ENCODE data around the gene NINJ2.

Gene NINJ2

DNA sequence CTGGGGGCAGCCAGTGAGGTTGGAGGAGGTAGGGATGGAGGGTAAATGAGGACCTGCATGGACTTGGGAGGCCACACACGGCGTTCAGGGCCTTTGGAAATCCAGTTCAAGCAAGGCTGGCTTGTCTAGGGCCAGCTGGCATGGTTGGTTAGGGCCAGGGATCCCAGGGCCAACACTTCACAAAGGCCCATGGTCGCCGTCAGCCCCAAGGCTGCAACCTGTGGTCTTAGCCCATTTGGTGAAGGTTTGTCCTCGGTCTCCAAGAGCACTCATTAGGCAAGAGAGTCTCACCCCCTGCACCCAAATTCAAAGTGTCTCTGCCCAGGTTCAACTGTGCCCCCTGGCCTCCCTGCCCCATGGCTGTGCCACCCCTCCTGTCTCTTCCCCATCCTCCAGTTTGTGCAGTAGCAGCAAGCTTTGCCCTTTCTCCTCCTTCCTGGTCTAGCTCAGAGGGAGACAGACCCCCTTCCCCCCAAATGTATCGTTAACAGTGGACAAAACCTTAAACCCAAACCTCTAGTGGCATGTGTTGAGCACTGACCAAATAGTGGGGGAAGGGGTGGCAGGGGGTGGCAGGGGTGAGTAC is 94.1 kb downstream of the NINJ2 start:
- DNase-seq (ENCODE audit: low spot score) = no peak

DNA sequence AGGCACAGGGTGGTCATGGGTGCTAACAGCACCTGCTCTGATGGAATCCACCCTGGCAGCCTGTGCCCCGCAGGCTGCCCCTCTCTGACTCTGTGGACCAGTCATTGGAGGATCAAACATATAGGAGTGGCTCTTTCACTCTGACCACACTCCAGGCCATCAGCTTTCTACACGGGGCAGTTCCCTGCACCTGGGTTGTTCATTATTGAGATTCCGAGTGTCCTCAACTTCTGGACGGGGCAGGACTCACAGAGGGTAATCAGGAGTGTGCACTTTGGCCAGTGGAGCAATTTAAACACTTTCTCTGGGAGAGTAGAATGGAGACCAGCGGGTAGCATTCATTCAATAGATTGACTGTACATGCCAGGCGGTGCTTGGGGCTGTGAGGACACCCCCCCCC is 94.8 kb downstream of the NINJ2 start:
- no peak for DNase-seq (ENCODE audit: low spot score)

GRCh38 chr12:565589-566105 is 97.6 kb downstream of the NINJ2 start:
- DNase-seq (ENCODE audit: low spot score) = no peak

GRCh38 chr12:565161-565560 is 98.1 kb downstream of the NINJ2 start:
- no peak for DNase-seq (ENCODE audit: low spot score)

DNA sequence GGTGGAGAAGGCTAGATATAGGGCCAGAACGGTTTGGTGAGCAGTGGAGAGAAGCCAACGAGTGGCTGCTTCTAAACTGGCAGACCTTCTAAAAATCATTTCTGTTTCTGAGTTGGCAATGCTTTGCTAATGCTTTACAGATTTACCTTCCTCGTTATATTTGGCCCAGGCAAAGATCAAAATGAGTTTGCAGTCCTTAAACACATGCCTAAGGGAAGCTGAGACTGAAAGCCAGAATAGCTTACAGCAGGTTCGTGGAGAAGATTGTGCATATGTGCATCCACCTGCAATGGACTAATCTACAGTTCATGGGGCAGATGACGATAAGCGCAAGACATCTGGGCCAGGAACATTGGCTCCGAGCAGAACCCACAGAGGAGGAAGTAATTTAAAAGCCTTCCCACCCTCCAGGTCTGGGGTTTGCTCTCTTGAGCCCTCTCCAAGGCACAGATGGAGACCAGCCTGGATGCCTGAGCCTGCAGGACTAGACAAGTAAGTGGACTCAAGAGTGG is 99.4 kb downstream of the NINJ2 start:
- no peak for DNase-seq (ENCODE audit: low spot score)

DNA sequence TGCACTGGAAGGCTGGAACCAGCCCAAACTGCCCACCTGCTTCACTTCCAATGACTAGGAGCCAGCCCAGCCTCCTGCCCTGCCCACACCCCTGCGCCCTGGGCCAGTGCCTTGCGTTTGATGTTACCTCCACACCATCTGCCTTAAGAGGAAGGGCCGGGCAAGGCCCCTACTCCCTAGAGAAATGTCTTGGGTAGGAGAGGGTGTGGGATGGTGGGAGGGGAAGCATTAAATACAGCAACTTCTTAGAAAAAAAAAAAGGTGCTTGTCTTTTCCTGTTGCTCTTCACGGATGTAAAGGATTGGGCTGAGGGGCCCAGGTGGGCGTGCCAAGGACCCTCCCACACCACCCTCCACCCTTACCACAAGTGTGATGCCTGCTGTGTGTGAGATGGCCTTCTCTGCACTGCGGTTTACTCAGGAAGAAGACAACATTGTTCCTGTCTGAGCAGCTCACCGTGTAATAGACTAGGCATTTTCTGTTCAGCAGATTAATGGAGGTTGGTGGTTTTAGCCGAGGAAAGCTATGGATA is 99.9 kb downstream of the NINJ2 start:
- DNase-seq (ENCODE audit: low spot score) = peak; percentile 18

DNA sequence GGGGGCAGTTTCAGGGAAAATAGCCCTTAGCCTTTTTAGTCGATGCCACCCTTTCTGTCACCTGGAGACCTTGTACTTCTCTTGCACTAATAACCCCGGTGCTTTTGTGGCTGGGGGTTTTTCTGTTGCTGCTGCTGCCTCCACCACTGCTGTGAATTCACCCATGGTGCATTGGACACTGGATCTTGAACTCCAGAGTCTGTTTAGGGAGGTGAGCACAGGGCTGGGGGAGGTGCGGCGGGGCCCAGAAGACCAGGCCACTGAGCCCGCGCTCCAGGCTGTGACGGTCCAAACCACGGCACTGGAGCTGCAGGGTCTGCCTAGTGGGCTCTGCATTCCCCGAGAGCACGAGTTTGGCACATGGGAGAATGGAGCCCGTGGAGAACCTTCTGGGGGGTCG is 100.6 kb downstream of the NINJ2 start:
- no peak for DNase-seq (ENCODE audit: low spot score)

DNA sequence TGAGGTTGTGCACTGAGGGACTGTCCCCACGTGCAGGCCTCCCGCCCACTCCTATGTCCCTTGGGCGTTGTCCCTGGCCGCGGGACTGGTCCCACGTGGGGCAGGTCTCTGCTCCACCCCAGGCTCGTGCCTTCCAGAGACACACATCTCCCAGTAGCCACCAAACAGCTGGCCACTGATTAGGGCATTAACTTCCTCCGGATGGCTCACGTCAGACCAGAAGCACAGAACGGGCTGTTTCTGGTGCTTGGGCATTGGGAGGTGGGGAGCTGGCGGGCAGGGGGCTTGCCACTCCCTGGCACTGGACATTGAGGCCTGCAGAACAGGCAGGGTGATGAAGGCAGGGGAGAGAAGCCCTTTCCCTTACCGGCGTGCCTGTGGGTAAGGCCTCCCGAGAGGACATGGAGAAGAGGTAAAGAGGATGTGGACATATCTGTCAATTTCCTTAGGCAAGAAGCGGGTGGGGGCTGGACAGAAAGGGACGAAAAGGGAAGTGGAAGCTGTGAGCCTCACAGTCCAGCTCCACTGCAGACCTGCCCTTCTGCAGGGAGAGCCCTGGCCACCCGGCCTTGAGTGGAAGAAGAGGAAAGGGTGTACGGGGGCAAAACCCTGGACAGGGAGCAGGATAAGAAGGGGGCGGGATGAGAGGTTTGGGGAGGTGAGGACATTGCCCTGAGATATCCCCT is 101.2 kb downstream of the NINJ2 start:
- DNase-seq (ENCODE audit: low spot score) = no peak

- DNase-seq (ENCODE audit: low spot score) = no peak
Measured at GRCh38 chr12:561391-561705, 101.9 kb downstream of the NINJ2 start.

GRCh38 chr12:560691-561390 is 102.4 kb downstream of the NINJ2 start:
- no peak for DNase-seq (ENCODE audit: low spot score)

DNA sequence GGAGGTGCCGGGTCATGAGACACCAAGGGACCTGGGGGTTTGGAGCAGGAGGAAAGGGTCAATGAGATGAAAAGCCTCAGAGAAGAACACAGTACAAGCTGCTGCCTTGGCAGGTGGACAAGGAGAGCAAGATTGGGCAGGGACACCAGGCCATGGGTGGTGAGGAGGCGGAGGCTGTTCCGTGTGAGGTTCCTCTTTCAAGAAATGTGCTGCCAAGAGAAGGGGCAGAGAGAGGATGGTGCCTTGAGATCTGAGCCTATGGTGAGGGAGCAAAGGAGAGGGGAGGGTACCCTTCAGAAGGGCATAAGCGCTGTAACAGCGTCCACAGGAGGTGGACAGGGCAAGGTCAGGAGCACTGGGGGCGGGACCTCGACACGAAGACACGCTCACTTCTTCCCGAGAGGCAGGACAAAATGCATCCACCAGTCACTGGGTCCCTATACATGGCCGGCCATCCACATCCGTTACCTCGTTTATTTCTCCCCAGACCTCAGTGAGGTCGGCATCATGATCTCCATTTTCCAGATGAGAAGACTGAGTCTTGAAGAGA is 103.3 kb downstream of the NINJ2 start:
- no peak for DNase-seq (ENCODE audit: low spot score)

GRCh38 chr12:559208-559905 is 103.9 kb downstream of the NINJ2 start:
- DNase-seq (ENCODE audit: low spot score) = no peak

DNA sequence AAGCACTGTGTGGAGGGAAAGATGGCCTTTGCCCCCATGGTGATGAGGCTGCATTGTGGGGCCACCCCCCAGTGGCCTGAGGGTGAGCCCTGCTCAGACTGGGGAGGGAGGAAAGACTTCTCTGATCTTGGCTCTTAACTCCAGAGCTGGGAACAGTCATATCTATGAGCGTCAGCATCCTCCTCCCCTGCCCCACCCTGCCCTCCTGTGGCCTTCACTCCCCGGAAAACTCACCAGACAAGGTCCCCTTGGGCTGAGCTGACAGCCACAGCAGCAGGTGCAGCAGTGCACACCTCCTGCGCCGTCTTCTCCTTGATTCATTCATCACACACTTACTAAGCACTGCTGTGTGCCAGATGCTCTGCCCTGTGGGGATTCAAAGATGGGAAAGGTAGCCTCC is 104.7 kb downstream of the NINJ2 start:
- DNase-seq (ENCODE audit: low spot score) = no peak

DNA sequence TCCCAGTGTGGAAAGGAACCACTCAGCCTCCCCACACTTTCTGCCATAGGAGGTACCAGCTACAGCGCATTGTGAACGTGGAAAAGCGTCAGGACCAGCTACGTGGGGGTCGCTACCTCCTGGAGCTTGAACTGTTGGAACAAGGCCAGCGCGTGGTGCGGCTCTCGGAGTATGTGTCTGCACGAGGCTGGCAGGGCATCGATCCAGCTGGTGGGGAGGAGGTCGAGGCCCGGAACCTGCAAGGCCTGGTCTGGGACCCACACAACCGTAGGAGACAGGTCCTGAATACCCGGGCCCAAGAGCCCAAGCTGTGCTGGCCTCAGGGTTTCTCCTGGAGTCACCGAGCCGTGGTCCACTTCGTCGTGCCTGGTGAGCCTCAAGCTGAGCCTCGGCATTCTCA is 106.7 kb downstream of the NINJ2 start:
- DNase-seq (ENCODE audit: low spot score) = no peak

DNA sequence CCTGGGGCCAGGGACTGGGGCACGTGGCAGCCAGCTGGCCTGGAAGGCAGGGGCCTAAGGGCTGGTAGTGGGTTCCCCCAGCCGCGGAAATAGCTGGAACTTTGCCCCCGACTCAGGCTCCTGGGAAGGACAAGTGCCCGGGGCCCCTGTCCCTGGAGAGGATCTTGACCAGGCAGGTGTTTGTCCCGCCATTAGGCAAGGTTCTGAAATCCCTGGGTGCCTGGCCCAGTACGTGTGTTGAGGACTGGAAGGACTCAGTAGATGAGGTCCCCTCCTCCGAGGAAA is 109.3 kb downstream of the NINJ2 start:
- DNase-seq (ENCODE audit: low spot score) = no peak

GRCh38 chr12:553216-554000 is 109.8 kb downstream of the NINJ2 start:
- DNase-seq (ENCODE audit: low spot score) = no peak

DNA sequence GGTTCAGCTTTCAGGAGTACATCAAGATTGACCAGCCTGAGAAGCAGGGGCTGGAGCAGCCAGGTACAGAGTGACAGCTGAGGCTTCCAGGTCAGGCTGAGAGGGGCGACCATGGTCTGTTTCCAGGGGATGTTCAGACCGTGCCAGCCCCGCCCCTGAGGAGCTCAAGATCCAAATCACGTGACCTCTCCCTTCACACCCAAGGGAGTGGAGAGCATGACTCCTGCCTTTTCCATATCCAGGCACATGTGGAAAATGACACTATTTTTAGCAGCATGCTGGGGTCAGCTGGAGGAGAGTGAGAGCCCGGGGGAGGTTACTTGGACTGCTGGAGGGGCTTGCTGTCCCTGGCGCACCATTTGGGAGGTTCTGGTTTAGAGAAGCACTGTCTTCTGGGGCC is 110.8 kb downstream of the NINJ2 start:
- no peak for DNase-seq (ENCODE audit: low spot score)

DNA sequence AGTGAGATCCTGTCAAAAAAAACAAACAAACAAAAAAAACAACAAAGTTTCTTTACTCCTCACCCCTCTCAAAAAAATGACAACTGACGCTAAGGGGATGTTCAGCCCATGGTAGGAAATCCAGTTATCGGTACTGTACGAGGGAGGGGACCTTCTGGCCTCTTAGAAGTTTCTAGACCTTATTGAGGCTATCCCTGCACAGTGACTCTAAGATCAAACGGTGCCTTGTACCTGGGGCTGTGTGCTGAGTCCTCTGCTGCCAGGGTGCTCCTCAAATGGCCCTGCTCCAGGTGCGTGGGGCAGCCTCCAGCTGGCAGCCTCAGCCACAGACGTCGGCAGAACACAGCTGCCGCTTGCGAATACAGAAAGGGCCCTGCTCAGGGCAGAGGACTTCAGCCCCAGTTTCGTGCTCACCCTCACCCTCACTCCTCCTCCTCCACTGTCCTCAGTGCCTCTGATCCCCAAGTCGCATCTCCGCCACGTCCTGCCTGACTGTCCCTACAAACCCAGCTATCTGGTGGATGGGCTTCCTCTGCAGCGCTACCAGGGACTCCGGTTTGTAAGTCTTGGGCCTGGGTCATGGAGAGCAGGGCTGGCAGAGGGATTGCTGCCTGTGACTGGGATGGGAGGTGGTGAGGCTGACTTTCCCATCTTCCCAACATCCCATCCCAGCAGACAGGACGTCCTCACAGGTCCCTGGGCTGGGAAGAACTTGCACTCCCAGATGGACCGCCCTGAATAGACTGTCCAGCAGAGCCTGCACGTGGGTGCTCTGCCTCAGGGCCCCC is 112.6 kb downstream of the NINJ2 start:
- no peak for DNase-seq (ENCODE audit: low spot score)

DNA sequence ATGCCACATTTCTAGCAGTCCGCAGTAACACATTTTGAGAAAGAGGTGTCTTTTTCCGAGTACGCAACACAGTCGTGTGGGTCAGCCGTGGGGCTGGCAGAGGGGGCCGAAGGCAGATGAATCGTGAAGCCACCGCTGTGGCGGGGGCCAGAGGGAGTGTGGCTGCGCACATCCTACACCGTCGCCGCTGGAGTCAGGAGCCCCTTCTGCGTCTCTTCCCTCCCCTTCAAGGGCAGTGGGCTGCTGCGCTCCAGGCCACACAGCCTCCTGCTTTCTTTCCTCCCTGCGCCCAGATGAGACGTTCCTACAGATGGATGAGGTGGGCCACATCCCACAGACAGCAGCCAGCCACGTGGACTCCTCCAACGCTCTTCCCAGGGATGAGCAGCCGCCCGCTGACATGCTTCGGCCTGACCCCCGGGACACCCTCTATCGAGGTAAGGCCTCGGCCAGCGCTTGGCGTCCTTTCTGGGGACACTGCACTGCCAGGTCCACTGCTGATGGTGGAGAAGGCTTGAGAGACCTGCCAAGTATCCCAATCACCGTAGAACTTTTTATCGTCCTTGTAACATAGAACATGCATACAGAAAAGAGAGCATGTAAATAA is 113.7 kb downstream of the NINJ2 start:
- no peak for DNase-seq (ENCODE audit: low spot score)

DNA sequence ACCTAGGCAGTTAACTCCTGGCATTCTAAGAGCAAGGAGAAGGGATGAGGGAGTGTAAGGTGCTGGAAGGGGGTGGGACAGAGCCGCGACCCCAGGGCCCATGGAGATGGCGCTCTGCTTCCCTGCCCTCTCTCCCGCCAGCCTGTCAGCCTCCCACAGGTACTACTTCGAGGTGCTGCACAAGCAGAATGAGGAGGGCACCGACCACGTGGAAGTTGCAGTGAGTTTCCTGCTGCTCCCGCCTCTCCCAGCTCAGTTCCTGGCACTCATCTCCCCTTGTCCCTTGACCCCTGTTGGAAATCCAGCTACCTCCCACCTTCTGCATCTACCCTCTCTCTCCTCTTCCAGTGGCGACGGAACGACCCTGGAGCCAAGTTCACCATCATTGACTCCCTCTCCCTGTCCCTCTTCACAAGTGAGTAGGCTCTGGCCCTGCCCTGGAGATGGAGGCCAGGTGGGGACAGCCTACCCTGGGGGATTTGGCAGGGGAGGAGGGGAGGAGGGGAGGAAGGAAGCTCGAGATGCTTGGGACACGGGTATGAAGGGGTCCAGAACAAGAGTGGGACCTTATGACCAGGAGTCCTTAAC is 115.3 kb downstream of the NINJ2 start:
- no peak for DNase-seq (ENCODE audit: low spot score)
